Activated CD4-positive, CD25-positive, alpha-beta regulatory T cell (primary cell): ENCODE data around the gene GCSAM.

ENCODE experiments used
- DNase-seq, 4 experiments: peaks; one replicate each; lab custom pipeline; 2025; lab: John Stamatoyannopoulos, UW

Gene GCSAM

GRCh38 chr3:112104774-112105173 is 28.3 kb downstream of the GCSAM start:
- no peak for DNase-seq

GRCh38 chr3:112101916-112102315 is 31.1 kb downstream of the GCSAM start:
- DNase-seq = no peak

GRCh38 chr3:112097378-112097777 is 35.7 kb downstream of the GCSAM start:
- no peak for DNase-seq

GRCh38 chr3:112096176-112096575 is 36.9 kb downstream of the GCSAM start:
- no peak for DNase-seq

GRCh38 chr3:112095731-112096130 is 37.3 kb downstream of the GCSAM start:
- DNase-seq = no peak

- no peak for DNase-seq
Observed at GRCh38 chr3:112093180-112093522, 39.9 kb downstream of the GCSAM start.

- no peak for DNase-seq
Observed at GRCh38 chr3:112092496-112093179, 40.4 kb downstream of the GCSAM start.

GRCh38 chr3:112090887-112091586 is 42.0 kb downstream of the GCSAM start:
- no peak for DNase-seq

GRCh38 chr3:112089956-112090886 is 42.8 kb downstream of the GCSAM start:
- DNase-seq = no peak

- DNase-seq = no peak
Observed at GRCh38 chr3:112088944-112089343, 44.1 kb downstream of the GCSAM start.

GRCh38 chr3:112087746-112088145 is 45.3 kb downstream of the GCSAM start:
- no peak for DNase-seq

GRCh38 chr3:112086875-112087524 is 46.0 kb downstream of the GCSAM start:
- DNase-seq = no peak

- DNase-seq = peak; percentile 6 to 17 (median 12)
Observed at GRCh38 chr3:112086076-112086854, 46.8 kb downstream of the GCSAM start, which contains the start of gene C3orf52. Gene C3orf52, plus strand, starts transcription at chr3:112086389. Its CDS starts 19 bp downstream, at chr3:112086408.

GRCh38 chr3:112085735-112086075 is 47.3 kb downstream of the GCSAM start:
- no peak for DNase-seq

- DNase-seq = no peak
Observed at GRCh38 chr3:112084980-112085705, 47.9 kb downstream of the GCSAM start.

- no peak for DNase-seq
Observed at GRCh38 chr3:112083239-112083638, 49.8 kb downstream of the GCSAM start.

GRCh38 chr3:112078125-112079083 is 54.6 kb downstream of the GCSAM start:
- DNase-seq = no peak

GRCh38 chr3:112074616-112075497 is 58.2 kb downstream of the GCSAM start:
- no peak for DNase-seq
